ENCODE results near the gene SP2. TPM values are rescaled to one million over a fixed set of nuclear protein-coding genes. Genes with fewer than 3 reads are reported as not detected.
"Not testable (repeated sequence)": the region's sequence is repeated elsewhere in the genome, so short reads cannot be mapped to it uniquely, and the experiment has no call there.

Gene SP2
- polyA plus RNA-seq, 1 donor (not counting 4 experiments of a cell fraction or from before 2014, with no cell fraction given): 2.1 TPM

GRCh38 chr17:47934856-47935255 is 38.8 kb downstream of the SP2 start:
- FAIRE-seq (no peak), DNase-seq (ENCODE audit: low read depth, low spot score) (no peak)
- Histone ChIP-seq H3K9me3 (ENCODE audit: control insufficient read depth, low read depth, low read length) (no peaks in the 10 kb centered on the region), H3K9ac (ENCODE audit: control insufficient read depth, extremely low read depth, insufficient read depth, low read length) (no peak overlapping the region), H2AFZ (ENCODE audit: control insufficient read depth, low read length) (no peak overlapping the region), H4K20me1 (ENCODE audit: control insufficient read depth, extremely low read depth, insufficient read depth, low read length) (no peaks in the 10 kb centered on the region), H3K4me3 (ENCODE audit: control insufficient read depth in 2 of 3, extremely low read depth in 1 of 3, insufficient read depth in 2 of 3, low read depth in 1 of 3, low read length in 3 of 3) (no peak overlapping the region), H3K27me3 (ENCODE audit: control insufficient read depth, extremely low read depth, insufficient read depth, low read length) (no peaks in the 10 kb centered on the region), H3K4me1 (ENCODE audit: control insufficient read depth, extremely low read depth, insufficient read depth, low read length) (peaks cover 16% of the 10 kb centered on the region), H3K27ac (ENCODE audit: control insufficient read depth, insufficient read depth, low read length) (no peak overlapping the region), H3K36me3 (ENCODE audit: control insufficient read depth in 2 of 2, extremely low read depth in 1 of 2, insufficient read depth in 2 of 2, low read length in 2 of 2) (peaks cover under 1 to 2% of the 10 kb centered on the region in 2 experiments), H3K4me2 (ENCODE audit: control insufficient read depth, extremely low read depth, insufficient read depth, low read depth, low read length) (no peak overlapping the region), H3K79me2 (ENCODE audit: control insufficient read depth, insufficient read depth, low read length) (no peaks in the 10 kb centered on the region), H3K9me1 (ENCODE audit: control insufficient read depth, extremely low read depth, insufficient read depth, low read length) (no peaks in the 10 kb centered on the region)
- dilution Hi-C loops (cut with MboI; ENCODE audit: extremely low pct_ligation_motif_present, low sequenced_read_pairs): no loop called here
- no peak for TF ChIP-seq EZH2 (IDR thresholded peaks at IDR 0.05; ENCODE audit: low read length)
- TF ChIP-seq CTCF (optimal IDR thresholded peaks at IDR 0.05 in 1 of 3, IDR thresholded peaks at IDR 0.05 in 1 of 3, conservative IDR thresholded peaks at IDR 0.05 in 1 of 3; ENCODE audit: extremely low read depth in 1 of 3, insufficient read depth in 2 of 3, low read length in 3 of 3): no peak

GRCh38 chr17:47935468-47935867 is 39.4 kb downstream of the SP2 start:
- H3K9me3 ChIP-seq (ENCODE audit: control insufficient read depth, low read depth, low read length); H4K20me1 ChIP-seq (ENCODE audit: control insufficient read depth, extremely low read depth, insufficient read depth, low read length); DNase-seq (ENCODE audit: low read depth, low spot score); H3K79me2 ChIP-seq (ENCODE audit: control insufficient read depth, insufficient read depth, low read length); H3K9ac ChIP-seq (ENCODE audit: control insufficient read depth, extremely low read depth, insufficient read depth, low read length); H3K9me1 ChIP-seq (ENCODE audit: control insufficient read depth, extremely low read depth, insufficient read depth, low read length); H2AFZ ChIP-seq (ENCODE audit: control insufficient read depth, low read length); H3K36me3 ChIP-seq (ENCODE audit: control insufficient read depth in 2 of 2, extremely low read depth in 1 of 2, insufficient read depth in 2 of 2, low read length in 2 of 2); dilution Hi-C loops (cut with MboI; ENCODE audit: extremely low pct_ligation_motif_present, low sequenced_read_pairs); H3K27me3 ChIP-seq (ENCODE audit: control insufficient read depth, extremely low read depth, insufficient read depth, low read length); FAIRE-seq; H3K4me3 ChIP-seq (ENCODE audit: control insufficient read depth in 2 of 3, extremely low read depth in 1 of 3, insufficient read depth in 2 of 3, low read depth in 1 of 3, low read length in 3 of 3): not testable (repeated sequence)
- H3K4me1 ChIP-seq (ENCODE audit: control insufficient read depth, extremely low read depth, insufficient read depth, low read length): peaks cover 16% of the 10 kb centered on the region
- H3K27ac ChIP-seq (ENCODE audit: control insufficient read depth, insufficient read depth, low read length): peak overlapping the region; percentile 0
- H3K4me2 ChIP-seq (ENCODE audit: control insufficient read depth, extremely low read depth, insufficient read depth, low read depth, low read length): peak overlapping the region; percentile 63

GRCh38 chr17:47935961-47936360 is 39.9 kb downstream of the SP2 start:
- peak; percentile 53 for FAIRE-seq
- no peak overlapping the region for H3K4me3 ChIP-seq (ENCODE audit: control insufficient read depth in 2 of 3, extremely low read depth in 1 of 3, insufficient read depth in 2 of 3, low read depth in 1 of 3, low read length in 3 of 3)
- no peaks in the 10 kb centered on the region for H4K20me1 ChIP-seq (ENCODE audit: control insufficient read depth, extremely low read depth, insufficient read depth, low read length)
- H3K9me3 ChIP-seq (ENCODE audit: control insufficient read depth, low read depth, low read length): no peaks in the 10 kb centered on the region
- H3K36me3 ChIP-seq (ENCODE audit: control insufficient read depth in 2 of 2, extremely low read depth in 1 of 2, insufficient read depth in 2 of 2, low read length in 2 of 2): no peaks in the 10 kb centered on the region
- DNase-seq (ENCODE audit: low read depth, low spot score): peak; percentile 88
- H3K27ac ChIP-seq (ENCODE audit: control insufficient read depth, insufficient read depth, low read length): peak overlapping the region; percentile 0
- TF ChIP-seq EZH2 (IDR thresholded peaks at IDR 0.05; ENCODE audit: low read length): no peak
- TF ChIP-seq CTCF (optimal IDR thresholded peaks at IDR 0.05 in 1 of 3, IDR thresholded peaks at IDR 0.05 in 1 of 3, conservative IDR thresholded peaks at IDR 0.05 in 1 of 3; ENCODE audit: extremely low read depth in 1 of 3, insufficient read depth in 2 of 3, low read length in 3 of 3): no peak
- H3K27me3 ChIP-seq (ENCODE audit: control insufficient read depth, extremely low read depth, insufficient read depth, low read length): no peaks in the 10 kb centered on the region
- H3K4me1 ChIP-seq (ENCODE audit: control insufficient read depth, extremely low read depth, insufficient read depth, low read length): peaks cover 20% of the 10 kb centered on the region
- peak overlapping the region; percentile 15 for H2AFZ ChIP-seq (ENCODE audit: control insufficient read depth, low read length)
- dilution Hi-C loops (cut with MboI; ENCODE audit: extremely low pct_ligation_motif_present, low sequenced_read_pairs): no loop called here
- H3K79me2 ChIP-seq (ENCODE audit: control insufficient read depth, insufficient read depth, low read length): no peaks in the 10 kb centered on the region
- H3K9ac ChIP-seq (ENCODE audit: control insufficient read depth, extremely low read depth, insufficient read depth, low read length): no peak overlapping the region
- H3K9me1 ChIP-seq (ENCODE audit: control insufficient read depth, extremely low read depth, insufficient read depth, low read length): no peaks in the 10 kb centered on the region
- peak overlapping the region; percentile 63 for H3K4me2 ChIP-seq (ENCODE audit: control insufficient read depth, extremely low read depth, insufficient read depth, low read depth, low read length)

Data from keratinocyte (primary cell).